ENCODE measurements around the gene ERLEC1.

DNA sequence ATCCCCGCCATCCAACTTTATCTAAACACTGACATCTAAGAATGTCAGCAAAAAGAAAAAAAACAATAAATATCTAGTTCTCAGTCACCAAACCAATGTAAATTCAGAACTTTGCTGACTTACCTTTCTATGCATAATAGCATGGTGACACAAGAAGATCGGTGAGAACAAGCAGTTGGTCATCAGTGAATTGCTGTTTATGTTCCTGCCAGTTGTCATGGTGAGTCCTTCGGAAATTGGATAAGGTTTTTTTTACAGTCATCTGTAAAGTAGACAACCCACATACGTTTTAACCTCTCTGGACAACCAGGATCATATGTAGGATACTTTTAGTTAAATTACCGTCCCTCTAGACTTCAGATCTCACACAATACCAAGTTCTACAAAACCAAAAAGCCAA is 79.1 kb downstream of the ERLEC1 start:
- TF ChIP-seq GLIS3 (CRISPR knock-in tag; IDR thresholded peaks at IDR 0.05) (no peak), OSR1 (CRISPR knock-in tag; IDR thresholded peaks at IDR 0.05) (no peak), ZFP30 (CRISPR knock-in tag; IDR thresholded peaks at IDR 0.05) (no peak), ESRRG (CRISPR knock-in tag; IDR thresholded peaks at IDR 0.05) (no peak), ZC3H10 (CRISPR knock-in tag; IDR thresholded peaks at IDR 0.05) (no peak), ISL1 (CRISPR knock-in tag; IDR thresholded peaks at IDR 0.05) (no peak), ZNF8 (CRISPR knock-in tag; IDR thresholded peaks at IDR 0.05) (no peak)
- TF ChIP-seq, protein P1, sequence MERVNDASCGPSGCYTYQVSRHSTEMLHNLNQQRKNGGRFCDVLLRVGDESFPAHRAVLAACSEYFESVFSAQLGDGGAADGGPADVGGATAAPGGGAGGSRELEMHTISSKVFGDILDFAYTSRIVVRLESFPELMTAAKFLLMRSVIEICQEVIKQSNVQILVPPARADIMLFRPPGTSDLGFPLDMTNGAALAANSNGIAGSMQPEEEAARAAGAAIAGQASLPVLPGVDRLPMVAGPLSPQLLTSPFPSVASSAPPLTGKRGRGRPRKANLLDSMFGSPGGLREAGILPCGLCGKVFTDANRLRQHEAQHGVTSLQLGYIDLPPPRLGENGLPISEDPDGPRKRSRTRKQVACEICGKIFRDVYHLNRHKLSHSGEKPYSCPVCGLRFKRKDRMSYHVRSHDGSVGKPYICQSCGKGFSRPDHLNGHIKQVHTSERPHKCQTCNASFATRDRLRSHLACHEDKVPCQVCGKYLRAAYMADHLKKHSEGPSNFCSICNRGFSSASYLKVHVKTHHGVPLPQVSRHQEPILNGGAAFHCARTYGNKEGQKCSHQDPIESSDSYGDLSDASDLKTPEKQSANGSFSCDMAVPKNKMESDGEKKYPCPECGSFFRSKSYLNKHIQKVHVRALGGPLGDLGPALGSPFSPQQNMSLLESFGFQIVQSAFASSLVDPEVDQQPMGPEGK (CRISPR knock-in tag; IDR thresholded peaks at IDR 0.05; ENCODE audit: borderline replicate concordance), result no peak
- TF ChIP-seq, protein P2, sequence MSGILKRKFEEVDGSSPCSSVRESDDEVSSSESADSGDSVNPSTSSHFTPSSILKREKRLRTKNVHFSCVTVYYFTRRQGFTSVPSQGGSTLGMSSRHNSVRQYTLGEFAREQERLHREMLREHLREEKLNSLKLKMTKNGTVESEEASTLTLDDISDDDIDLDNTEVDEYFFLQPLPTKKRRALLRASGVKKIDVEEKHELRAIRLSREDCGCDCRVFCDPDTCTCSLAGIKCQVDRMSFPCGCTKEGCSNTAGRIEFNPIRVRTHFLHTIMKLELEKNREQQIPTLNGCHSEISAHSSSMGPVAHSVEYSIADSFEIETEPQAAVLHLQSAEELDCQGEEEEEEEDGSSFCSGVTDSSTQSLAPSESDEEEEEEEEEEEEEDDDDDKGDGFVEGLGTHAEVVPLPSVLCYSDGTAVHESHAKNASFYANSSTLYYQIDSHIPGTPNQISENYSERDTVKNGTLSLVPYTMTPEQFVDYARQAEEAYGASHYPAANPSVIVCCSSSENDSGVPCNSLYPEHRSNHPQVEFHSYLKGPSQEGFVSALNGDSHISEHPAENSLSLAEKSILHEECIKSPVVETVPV (CRISPR knock-in tag; IDR thresholded peaks at IDR 0.05), result no peak
- TF ChIP-seq, protein P3, sequence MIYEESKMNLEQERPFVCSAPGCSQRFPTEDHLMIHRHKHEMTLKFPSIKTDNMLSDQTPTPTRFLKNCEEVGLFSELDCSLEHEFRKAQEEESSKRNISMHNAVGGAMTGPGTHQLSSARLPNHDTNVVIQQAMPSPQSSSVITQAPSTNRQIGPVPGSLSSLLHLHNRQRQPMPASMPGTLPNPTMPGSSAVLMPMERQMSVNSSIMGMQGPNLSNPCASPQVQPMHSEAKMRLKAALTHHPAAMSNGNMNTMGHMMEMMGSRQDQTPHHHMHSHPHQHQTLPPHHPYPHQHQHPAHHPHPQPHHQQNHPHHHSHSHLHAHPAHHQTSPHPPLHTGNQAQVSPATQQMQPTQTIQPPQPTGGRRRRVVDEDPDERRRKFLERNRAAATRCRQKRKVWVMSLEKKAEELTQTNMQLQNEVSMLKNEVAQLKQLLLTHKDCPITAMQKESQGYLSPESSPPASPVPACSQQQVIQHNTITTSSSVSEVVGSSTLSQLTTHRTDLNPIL (CRISPR knock-in tag; IDR thresholded peaks at IDR 0.05; ENCODE audit: low read depth), result no peak
